Heart left ventricle (tissue), 13 donors: Measurements from ENCODE around the gene TLE2.

ENCODE experiments used
- POLR2A ChIP-seq, 2 donors: fragments of 450-650 bp; IDR thresholded peaks; one replicate each; pipeline ENCODE4 v1.6.1; 2017; ENCODE audit warnings: antibody characterized with exemption in 2 of 2, mild to moderate bottlenecking in 2 of 2, moderate library complexity in 2 of 2
- TF ChIP-seq, protein P1 (sequence below), 12 donors: fragments of 200-600 bp; sonication (generic) in 4 of 12; IDR thresholded peaks; one replicate each; pipeline versions ENCODE4 v1.5.0 to v1.8.0; 2018 to 2022; ENCODE audit warnings: antibody characterized with exemption in 12 of 12, mild to moderate bottlenecking in 5 of 12
- donor health status: ischemic (EF 13 %, LVEDD 7.1; RV severe dilation, severe dysfunction).
- donor health status: DM: no; HTN: yes; CAD: no.
- donor health status: DM: no; HTN: no; CAD: no.
- donor health status: ischemic (EF 25% LVEDD 6.9; RV normal size, moderate dysfunction).
- donor health status: ischemic (EF 25% LVEDD 5.7; RV mildly dilated, moderate dysfunction).
- donor health status: ischemic (EF 35%, LVEDD 5.7; RV mildly dilated, moderate dysfunction).
- donor health status: nonischemic (EF 11% LVEDD 7.7; RV severe dilation, severe dysfunction).
- donor health status: DM: yes; HTN: yes; CAD: no.
- donor health status: PGD.
- donor health status: ischemic (EF 29% LVEDD 5.4; RV normal size, mild dysfunction).
- donor health status: nonischemic (EF 23%, LVEDD 6.1; RV moderate dilation, normal function).

- TF ChIP-seq POLR2A (IDR thresholded peaks at IDR 0.05) = no peak
- TF ChIP-seq, protein P1, sequence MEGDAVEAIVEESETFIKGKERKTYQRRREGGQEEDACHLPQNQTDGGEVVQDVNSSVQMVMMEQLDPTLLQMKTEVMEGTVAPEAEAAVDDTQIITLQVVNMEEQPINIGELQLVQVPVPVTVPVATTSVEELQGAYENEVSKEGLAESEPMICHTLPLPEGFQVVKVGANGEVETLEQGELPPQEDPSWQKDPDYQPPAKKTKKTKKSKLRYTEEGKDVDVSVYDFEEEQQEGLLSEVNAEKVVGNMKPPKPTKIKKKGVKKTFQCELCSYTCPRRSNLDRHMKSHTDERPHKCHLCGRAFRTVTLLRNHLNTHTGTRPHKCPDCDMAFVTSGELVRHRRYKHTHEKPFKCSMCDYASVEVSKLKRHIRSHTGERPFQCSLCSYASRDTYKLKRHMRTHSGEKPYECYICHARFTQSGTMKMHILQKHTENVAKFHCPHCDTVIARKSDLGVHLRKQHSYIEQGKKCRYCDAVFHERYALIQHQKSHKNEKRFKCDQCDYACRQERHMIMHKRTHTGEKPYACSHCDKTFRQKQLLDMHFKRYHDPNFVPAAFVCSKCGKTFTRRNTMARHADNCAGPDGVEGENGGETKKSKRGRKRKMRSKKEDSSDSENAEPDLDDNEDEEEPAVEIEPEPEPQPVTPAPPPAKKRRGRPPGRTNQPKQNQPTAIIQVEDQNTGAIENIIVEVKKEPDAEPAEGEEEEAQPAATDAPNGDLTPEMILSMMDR (IDR thresholded peaks at IDR 0.05) = no peak
These were observed 5.8 kb upstream of the TLE2 start for GRCh38 chr19:3034656-3035541.
